KBM-7 (cell line): Measurements from ENCODE around the gene IREB2.

ENCODE experiments used
- DNase-seq: peaks from one replicate; pipeline ENCODE4 v3.0.0-alpha.2; 2015
- in situ Hi-C: fragments of 300-500 bp; cut with MboI; formaldehyde crosslinking; loops from 2 replicates; pipeline ENCODE4 v1.14.3; 2020; ENCODE audit warnings: low sequenced_read_pairs, low pct_unique_long_range_greater_than_20kb, mixed read lengths

The IREB2 gene, protein sequence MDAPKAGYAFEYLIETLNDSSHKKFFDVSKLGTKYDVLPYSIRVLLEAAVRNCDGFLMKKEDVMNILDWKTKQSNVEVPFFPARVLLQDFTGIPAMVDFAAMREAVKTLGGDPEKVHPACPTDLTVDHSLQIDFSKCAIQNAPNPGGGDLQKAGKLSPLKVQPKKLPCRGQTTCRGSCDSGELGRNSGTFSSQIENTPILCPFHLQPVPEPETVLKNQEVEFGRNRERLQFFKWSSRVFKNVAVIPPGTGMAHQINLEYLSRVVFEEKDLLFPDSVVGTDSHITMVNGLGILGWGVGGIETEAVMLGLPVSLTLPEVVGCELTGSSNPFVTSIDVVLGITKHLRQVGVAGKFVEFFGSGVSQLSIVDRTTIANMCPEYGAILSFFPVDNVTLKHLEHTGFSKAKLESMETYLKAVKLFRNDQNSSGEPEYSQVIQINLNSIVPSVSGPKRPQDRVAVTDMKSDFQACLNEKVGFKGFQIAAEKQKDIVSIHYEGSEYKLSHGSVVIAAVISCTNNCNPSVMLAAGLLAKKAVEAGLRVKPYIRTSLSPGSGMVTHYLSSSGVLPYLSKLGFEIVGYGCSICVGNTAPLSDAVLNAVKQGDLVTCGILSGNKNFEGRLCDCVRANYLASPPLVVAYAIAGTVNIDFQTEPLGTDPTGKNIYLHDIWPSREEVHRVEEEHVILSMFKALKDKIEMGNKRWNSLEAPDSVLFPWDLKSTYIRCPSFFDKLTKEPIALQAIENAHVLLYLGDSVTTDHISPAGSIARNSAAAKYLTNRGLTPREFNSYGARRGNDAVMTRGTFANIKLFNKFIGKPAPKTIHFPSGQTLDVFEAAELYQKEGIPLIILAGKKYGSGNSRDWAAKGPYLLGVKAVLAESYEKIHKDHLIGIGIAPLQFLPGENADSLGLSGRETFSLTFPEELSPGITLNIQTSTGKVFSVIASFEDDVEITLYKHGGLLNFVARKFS

GRCh38 chr15:78437762-78438618 lies at the start of gene IREB2:
TSS of gene IREB2 (plus strand) at chr15:78438216. CDS start at chr15:78438338, 122 bp downstream.
- in situ Hi-C loops = no loop called here
- DNase-seq = peak; percentile 100

GRCh38 chr15:78388865-78389264 lies 49.2 kb upstream of the IREB2 start:
- in situ Hi-C loops = no loop called here

GRCh38 chr15:78389322-78389721 lies 48.7 kb upstream of the IREB2 start:
- in situ Hi-C loops = no loop called here
- DNase-seq = no peak

More at GRCh38 chr15:78388865-78389264, 49.2 kb upstream of the IREB2 start:
- no peak for DNase-seq

DNA sequence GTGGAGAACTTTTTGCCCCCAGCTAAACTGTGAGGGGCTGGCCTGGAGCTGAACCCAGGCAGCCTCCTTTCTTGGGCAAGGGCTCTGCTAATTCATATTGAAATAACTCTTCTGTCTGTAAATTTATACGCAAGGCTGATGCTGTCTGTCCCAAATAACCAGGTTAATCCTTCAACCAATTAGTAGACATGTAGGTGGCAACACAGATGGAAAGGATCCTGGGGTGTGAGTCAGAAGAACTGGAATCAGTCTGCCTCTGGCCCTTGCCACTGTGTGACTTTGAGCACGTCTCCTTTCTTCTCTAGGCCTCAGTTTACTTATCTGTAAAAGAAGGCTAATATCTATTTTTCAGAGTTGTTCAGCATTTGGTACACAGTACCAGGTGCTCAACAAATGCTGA lies 48.3 kb upstream of the IREB2 start:
- in situ Hi-C loops = no loop called here
- DNase-seq = no peak

DNA sequence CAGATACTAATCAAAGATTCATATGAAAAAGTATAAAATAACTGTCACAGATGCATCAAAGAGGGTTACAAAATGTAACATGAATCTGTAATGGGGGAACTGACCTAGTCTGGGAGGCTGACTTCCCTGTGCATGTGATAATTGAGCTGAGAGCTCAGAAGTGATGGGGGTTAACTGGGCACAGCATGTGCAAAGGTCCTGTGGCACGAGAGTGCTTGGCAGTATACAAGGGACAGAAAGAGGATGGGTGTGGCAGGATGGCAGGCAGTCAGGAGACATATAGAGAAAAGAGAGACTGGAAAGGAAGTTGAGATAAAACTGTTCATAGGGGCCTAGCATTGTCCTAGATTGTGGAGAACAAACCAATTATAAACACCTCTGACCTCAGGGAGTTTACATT lies 47.8 kb upstream of the IREB2 start:
- DNase-seq = no peak
- in situ Hi-C loops = no loop called here

GRCh38 chr15:78390826-78391225 lies 47.2 kb upstream of the IREB2 start:
- in situ Hi-C loops = no loop called here
- DNase-seq = no peak

GRCh38 chr15:78391781-78392180 lies 46.2 kb upstream of the IREB2 start:
- no peak for DNase-seq
- in situ Hi-C loops = no loop called here

DNA sequence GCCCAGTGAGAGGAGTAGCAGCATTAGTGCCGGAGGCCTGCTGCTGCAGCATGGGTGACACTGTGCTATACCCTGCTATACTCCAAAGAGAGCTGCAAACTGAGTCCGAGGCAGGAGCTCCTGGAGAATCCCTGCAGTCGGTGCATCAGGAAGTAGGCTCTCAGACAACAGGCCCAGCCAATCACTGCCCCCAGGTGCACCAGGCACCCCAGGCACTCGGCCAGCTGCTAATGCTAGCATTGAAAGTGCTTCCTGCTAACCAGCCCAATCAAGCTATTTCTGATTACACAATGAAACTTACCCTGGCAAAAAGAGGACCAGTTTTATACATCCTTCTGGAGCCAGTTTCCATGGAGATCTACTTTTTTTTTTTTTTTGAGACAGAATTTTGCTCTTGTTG lies 45.6 kb upstream of the IREB2 start:
- no peak for DNase-seq
- in situ Hi-C loops = no loop called here

DNA sequence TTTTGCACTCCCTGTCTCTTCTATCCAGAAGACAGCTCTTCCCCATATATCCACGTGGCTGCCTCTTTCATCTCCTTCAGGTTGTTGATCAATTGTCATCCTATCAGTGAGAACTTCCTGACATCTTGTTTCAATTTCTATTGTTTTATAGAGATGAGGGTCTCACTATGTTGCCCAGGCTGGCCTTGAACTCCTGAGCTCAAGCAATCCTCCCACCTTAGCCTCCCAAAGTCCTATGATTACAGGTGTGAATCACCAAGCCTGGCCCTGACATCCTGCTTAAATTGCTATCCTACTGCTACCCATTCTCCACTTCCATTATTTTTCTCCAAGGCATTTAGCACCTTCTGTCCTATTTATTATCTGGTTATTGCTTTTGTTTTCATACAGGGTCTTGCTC lies 44.9 kb upstream of the IREB2 start:
- in situ Hi-C loops = no loop called here
- no peak for DNase-seq

DNA sequence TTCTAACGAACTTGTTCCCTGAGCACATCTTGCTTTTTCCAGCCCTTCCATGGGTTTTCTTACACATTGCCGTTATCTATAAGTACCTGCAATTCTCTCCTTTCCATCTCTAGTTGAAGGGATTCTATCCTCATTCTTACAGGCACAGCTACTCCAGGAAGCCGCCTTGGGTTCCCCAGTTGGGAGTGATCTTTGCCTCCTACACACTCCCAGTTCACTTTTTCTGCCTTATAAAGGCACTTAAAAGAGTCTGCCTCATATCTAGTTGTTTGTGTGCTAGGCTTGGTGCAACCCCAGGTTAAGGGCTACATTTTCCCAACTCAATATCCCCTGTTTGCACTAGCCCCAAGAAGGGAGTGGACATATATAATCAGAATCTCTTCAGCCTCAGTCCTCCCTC lies 44.0 kb upstream of the IREB2 start:
- in situ Hi-C loops = no loop called here
- DNase-seq = no peak

DNA sequence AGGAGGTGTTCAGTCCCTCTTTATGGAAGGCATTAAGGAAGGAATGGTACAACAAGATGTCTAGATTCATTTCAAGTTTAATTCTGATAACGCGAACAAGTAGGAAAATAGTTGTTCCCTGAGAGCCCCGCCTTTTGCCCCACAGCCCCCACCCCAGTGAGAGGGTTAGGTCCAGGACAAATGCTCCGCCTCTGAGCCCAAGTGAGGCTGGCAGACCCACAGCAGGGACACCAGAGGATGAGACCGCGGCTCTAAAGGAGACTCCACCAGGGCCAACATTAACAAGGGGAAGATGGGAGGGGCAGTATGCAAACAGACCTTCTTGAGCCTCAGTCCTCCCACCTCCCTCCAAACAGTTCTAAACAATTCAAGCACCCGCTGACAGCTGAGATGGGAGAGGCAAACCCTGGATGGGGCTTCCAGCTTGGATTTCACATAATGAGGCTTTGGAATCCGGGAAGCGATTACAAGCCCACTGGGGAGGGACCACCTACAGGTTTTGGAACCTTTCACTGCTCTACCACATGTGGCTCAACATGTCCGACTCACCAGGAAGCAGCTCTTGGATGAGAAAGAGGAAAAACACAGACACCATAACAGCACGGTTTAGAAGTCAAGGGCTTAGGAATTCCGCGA lies 42.9 kb upstream of the IREB2 start:
- no peak for DNase-seq

GRCh38 chr15:78396186-78396814 lies 41.7 kb upstream of the IREB2 start:
- no peak for DNase-seq
- in situ Hi-C loops = no loop called here

More for the DNA sequence above, 42.9 kb upstream of the IREB2 start:
- in situ Hi-C loops = no loop called here

DNA sequence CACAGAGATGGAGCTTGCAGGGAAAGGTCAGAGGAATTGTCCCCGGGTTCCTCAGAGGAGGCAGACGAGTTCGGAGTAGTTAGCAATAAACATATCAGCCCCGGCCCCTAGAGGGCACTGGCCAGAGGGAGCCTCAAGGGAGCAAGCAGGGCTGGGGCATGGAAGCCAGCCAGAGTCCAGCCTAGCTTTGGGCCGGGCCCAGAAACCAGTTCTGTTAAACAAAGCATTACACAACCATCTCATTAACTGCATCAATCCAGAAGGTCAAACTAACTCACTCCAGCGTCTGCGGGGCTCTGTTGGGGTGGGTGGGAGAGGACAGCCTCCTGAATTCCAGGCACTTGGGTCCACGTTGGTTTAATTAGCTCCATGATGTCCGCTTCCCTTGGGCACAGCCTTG lies 41.0 kb upstream of the IREB2 start:
- no peak for DNase-seq
- in situ Hi-C loops = no loop called here

GRCh38 chr15:78397382-78397781 lies 40.6 kb upstream of the IREB2 start:
- in situ Hi-C loops = no loop called here
- DNase-seq = no peak

- no peak for DNase-seq
- in situ Hi-C loops = no loop called here
These were observed 39.8 kb upstream of the IREB2 start for GRCh38 chr15:78398076-78398825.

GRCh38 chr15:78399091-78399490 lies 38.9 kb upstream of the IREB2 start:
- DNase-seq = no peak
- in situ Hi-C loops = no loop called here

GRCh38 chr15:78402061-78402610 lies 35.9 kb upstream of the IREB2 start:
- in situ Hi-C loops = loop anchor here (25.0 kb wide), 1 partner anchor 90 kb away; no protein-coding TSS in a partner anchor

More at GRCh38 chr15:78402061-78402610, 35.9 kb upstream of the IREB2 start:
- no peak for DNase-seq
